GM18951 (cell line): Measurements from ENCODE around the gene MYL6B.
A peak's percentile ranks its signal among the peaks of the same experiment; 100 is the strongest.
"Not testable (repeated sequence)": the region's sequence is repeated elsewhere in the genome, so short reads cannot be mapped to it uniquely, and the experiment has no call there.

Source experiments
- POLR2A ChIP-seq: IDR thresholded peaks from 4 replicates; pipeline ENCODE4 v1.6.1; 2011; ENCODE audit warnings: mild to moderate bottlenecking; ENCODE audit not compliant: insufficient read length, insufficient read depth; ENCODE audit errors: extremely low read depth
- in situ Hi-C: fragments of 300-500 bp; cut with MboI; formaldehyde crosslinking; loops from one replicate; pipeline ENCODE4 v1.12.0; 2022; ENCODE audit warnings: low sequenced_read_pairs, mixed read lengths, inconsistent platforms; ENCODE audit not compliant: unreplicated experiment

Gene MYL6B

DNA sequence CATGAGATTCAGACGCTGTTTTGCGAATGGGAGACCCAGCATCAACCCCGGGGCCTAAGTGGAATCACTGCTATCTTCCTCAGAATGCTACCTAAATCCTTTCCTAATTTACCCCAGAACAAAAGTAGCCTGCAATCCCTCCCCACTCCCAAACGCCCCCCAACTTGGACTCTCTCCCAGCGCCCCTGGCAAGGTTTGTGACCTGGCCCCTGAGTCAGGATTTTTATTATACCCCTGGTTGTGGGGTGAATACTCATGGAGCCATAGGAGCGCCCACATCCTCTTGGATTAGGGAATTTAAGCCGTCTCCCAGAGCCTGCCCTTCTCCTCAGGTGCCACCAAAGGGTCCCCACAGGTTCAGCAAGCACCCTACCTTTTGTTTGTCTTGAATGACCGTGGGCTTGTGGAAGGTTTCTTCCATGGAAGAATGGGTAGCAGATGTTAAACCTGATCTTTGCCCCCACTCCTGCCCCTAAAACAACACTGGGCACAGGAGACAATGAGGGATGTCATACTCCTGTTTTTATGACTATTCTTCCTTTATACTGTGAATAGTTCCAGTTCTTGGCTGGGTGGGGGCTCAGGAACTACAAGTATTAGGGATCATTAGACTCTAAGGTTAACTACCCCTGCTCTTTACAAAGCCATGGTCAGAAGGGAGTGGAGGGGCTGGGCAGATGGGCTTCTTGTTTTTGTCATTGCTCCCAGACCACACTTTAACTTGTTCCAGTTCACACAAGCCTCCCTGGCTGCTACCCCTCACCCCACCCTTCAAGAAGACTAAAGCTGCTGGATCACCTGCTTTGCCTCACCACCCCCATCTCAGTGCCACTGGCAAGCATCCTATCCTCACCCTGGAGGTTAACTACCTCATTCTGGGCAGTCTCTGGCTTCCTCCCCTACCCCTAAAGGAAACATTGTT is 630 bp downstream of the MYL6B start:
- in situ Hi-C loops: no loop called here
- TF ChIP-seq POLR2A: no peak

DNA sequence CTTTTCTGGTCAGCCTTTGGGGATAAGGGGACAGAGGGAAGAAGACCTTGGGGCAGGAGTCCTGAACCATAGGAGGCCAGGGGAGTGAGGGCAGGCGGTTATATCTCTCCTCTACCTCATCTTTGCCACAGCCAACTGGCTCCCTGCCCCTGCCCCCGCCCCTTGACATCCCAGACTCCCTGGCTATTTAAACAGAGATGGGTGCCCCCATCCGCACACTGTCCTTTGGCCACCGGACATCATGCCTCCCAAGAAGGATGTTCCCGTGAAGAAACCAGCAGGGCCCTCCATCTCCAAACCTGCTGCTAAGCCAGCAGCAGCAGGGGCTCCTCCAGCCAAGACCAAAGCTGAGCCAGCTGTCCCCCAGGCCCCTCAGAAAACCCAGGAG is 1.3 kb downstream of the MYL6B start:
- TF ChIP-seq POLR2A: no peak
- in situ Hi-C loops: no loop called here

DNA sequence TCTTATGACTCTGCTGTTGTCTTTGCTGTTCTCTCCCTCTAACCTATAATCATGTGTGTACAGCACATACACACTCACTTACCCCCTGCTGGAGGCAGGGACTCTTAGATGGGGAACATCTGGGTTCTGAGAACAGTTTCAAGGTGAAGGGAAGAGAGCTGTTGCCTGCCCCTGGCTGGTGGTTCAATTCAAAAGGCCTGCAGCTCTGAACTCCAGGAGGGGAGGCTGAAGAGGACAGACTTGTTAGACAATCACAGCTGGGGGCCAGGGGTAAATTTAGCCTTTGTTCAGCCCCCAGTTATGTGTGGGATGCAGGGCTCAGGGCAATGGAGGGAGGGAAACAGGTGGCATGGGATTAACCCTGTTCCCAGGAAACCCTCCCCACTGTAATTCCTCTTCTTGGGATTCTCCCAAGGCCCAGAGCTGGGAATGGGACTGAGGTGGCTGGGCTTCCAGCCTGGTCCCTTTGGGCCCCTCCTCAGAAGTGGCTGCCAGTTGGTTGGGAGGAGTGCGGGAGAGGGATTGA is 1.9 kb downstream of the MYL6B start:
- no peak for TF ChIP-seq POLR2A
- in situ Hi-C loops: no loop called here

DNA sequence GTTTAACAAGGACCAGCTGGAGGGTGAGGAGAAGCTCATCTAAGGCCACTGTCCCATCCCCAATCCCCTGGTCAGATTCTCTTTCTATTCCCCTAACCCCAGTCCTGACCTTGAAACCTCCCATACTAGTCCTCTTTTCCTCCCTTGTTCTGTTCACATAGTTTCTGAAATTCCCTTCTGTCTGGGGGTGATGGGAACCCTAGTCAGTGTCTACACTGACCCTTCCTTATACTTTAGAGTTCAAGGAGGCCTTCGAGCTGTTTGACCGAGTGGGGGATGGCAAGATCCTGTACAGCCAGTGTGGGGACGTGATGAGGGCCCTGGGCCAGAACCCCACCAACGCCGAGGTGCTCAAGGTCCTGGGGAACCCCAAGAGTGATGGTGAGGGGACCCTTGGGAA is 2.4 kb downstream of the MYL6B start:
- TF ChIP-seq POLR2A: no peak
- in situ Hi-C loops: no loop called here

DNA sequence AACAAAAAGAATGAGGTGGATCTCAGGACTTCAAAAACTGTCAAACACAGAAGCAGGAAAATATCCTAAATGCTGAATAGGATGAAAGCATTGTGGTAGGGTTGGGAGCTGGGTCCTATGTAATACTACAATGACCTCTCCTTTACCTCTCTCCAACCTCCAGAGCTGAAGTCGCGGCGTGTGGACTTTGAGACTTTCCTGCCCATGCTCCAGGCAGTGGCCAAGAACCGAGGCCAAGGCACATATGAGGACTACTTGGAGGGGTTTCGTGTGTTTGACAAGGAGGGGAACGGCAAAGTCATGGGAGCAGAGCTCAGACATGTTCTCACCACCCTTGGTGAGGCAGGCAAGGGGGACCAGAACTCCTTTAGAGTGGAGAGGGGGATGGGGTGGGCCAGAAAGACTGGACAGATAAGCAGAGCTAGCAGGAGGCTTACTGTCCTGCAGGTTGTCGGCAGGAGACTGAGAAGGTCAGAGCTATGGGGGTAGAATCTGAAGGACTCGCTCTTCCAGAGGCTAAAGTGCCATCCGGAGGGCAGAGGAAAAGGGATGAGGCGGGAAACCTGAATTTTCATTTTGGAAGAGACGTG is 3.0 kb downstream of the MYL6B start:
- TF ChIP-seq POLR2A: no peak
- in situ Hi-C loops: no loop called here

DNA sequence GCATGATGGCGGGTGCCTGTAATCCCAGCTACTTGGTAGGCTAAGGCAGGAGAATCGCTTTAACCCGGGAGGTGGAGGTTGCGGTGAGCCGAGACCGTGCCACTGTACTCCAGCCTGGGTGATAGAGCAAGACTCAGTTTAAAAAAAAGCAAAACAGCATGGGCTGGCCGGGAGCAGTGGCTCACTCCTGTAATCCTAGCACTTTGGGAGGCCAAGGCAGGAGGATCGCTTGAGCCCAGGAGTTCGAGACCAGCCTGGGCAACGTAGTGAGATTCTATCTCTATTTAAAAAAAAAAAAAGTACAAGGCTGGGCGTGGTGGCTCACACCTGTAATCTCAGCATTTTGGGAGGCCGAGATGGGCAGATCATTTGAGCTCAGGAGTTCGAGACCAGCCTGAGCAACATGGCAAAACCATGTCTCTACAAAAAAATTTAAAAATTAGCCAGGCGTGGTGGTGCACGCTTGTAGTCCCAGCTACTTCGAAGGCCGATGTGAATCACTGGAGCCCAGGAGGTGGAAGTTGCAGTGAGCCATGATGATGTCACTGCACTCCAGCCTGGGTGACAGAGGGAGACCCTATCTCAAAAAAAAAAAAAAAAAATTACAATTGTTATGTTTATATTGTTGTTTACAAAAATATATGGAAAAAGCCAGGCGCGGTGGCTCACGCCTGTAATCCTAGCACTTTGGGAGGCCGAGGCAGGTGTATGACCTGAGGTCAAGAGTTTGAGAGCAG is 4.2 kb downstream of the MYL6B start:
- in situ Hi-C loops: not testable (repeated sequence)

DNA sequence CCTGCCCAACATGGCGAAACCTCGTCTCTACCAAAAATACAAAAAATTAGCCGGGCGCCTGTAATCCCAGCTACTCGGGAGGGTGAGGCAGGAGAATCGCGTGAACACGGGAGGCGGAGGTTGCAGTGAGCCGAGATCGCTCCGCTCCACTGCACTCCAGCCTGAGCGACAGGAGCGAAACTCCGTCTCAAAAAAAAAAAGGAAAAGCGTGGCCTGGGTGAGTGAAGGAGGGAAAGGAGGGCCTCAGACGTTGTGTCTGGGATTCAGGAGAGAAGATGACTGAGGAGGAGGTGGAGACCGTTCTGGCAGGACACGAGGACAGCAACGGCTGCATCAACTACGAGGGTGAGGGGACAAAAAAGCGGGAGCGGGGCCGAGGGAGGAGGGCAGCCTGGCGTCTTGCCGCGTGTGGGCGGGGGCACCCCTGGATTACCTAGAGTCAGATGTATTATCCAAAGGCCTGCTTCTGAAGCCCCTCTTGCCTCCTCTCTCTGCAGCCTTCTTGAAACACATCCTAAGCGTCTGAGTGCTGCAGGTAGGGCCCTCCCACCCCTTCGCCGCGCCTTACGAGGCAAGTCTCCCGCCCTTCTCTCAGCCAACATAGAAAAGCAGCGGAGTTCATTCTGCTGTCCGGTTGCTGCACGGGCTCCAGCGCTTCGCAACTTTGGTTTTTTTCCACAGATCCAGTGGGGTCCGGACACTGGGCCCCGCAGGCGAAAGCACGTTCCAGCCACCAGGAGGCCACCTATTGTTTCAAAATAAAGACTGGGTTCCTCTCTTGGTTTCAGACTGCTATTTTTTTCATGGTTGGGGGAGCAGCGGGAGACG is 5.0 kb downstream of the MYL6B start:
- in situ Hi-C loops: no loop called here
- peak; percentile 36 for TF ChIP-seq POLR2A

DNA sequence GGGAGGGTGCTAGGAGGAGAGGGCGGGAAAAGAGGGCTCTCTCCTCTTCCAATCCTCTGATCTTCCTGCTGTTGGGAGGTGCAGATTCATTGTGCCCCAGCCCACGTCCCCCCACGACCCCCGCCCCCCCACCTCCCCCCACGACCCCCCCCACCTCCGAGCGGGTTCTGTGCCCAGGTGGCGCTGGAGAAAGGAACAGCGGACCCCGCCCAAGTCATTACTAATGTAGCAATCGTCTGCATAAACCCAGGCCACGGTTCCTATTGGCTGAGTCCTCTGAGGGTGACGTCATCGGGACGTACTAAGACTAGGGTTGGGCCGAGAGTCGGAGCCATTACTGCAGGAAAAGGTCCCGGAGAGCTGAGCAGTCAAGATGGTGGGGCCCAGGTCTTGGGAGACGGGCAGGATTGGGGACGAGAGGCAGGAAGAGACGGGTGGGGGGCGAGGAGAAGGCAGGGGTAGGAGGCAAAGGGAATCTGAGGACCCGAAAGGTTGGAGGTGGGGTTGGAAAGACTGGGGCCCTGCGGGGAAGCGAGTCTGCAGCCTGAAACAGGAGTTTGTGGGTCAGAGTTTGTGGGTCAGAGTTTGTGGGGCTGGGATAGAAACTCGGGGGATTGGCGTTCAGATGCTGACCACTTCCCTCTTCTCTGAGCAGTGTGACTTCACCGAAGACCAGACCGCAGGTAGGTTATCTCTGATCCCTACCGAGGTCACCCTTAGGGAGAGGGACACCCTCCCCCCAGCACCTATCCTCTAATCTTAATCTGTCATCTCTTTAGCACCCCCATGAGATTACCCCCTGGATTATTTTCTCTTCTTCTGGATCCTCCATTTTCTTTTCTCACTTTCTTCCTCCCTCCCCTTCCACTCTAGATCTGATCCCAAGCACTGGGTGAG is 5.9 kb downstream of the MYL6B start, which contains the start of gene MYL6:
MYL6 (plus strand) TSS at position 331 of the 897 bp plus-strand sequence; CDS start at position 374, 43 bp downstream.
- peak; percentile 98 for TF ChIP-seq POLR2A
- in situ Hi-C loops: no loop called here

DNA sequence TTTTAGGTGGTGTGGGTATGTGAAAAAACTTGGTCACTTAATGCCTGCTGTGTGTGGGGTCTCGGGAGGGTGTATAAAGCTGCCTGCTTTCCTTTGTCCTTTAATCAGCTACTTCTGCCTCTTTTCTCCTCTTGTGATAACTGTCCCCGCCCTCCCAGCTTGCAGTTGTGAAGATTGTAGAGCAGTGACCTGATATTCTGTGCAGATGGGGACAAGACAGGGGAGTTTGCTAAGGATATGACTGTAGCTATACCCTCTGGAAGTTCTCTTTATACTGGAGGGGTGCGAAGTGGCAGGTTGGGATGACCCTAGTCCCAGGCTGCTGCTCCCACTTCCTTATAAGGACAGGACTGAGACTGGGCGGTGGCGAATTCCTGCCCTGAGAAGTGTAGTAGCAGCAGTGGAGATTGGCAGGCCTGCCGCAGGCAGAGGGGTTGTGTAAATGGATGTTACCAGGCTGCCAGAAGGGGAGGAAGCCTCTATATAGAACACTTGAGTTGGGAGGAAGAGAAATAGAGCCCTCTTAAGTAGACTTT is 6.6 kb downstream of the MYL6B start:
- in situ Hi-C loops: no loop called here
- TF ChIP-seq POLR2A: no peak

DNA sequence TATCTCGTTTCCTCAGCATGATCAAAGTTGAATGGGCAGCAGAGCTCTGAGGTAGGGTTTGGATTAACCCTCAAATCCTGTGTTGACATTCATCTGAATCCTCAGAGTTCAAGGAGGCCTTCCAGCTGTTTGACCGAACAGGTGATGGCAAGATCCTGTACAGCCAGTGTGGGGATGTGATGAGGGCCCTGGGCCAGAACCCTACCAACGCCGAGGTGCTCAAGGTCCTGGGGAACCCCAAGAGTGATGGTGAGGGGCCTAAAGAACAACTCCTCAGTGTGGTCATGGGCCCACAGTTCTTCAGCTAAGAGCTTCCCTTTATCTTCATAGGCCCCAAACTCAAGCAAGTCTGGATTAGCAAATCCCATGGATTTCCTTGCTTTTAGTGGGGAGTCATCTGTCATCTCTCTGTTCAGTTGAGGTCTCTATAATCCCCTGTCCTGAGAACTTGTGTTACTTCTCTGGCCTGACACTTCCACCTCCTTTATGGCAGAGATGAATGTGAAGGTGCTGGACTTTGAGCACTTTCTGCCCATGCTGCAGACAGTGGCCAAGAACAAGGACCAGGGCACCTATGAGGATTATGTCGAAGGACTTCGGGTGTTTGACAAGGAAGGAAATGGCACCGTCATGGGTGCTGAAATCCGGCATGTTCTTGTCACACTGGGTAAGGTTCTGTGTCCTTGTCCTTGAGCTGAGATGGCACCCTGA is 7.2 kb downstream of the MYL6B start:
- TF ChIP-seq POLR2A: no peak
- in situ Hi-C loops: no loop called here

DNA sequence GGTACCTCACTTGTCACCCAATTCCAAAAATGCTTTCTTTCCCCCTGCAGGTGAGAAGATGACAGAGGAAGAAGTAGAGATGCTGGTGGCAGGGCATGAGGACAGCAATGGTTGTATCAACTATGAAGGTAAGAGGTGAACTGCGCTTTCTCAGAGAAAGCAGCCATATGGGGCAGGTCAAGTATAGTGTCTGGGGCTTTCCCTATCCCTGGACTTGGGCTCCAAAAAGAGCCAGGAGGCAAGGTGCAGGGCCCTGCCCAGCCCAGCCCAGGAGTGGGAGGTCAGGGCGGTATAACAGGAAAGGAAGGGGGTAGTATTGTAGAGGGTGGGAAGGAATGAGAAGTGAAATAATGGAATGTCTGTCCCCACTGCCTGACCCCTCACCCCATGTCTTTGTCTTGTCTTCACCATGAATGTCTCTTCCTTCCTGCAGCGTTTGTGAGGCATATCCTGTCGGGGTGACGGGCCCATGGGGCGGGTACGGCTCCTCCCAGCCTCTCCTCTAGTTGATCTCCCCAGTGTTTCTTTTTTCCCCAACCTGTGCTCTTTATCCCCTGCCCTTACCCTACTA is 7.9 kb downstream of the MYL6B start:
- in situ Hi-C loops: no loop called here
- no peak for TF ChIP-seq POLR2A
